HepG2 (cell line): ENCODE measurements around the gene HYAL1.

ENCODE experiments used
- EZH2 ChIP-seq: conservative IDR thresholded peaks from 2 replicates; pipeline ENCODE4 v1.6.1; 2012; ENCODE audit warnings: mild to moderate bottlenecking, low read depth, low read length, moderate library complexity
- MXD4 ChIP-seq: IDR thresholded peaks from 2 replicates; pipeline ENCODE4 v1.6.1; 2016; ENCODE audit warnings: mild to moderate bottlenecking, missing biosample characterization, missing genetic modification reagents
- PCBP1 ChIP-seq: fragments of 200-400 bp; formaldehyde crosslinking; IDR thresholded peaks from 2 replicates; pipeline ENCODE4 v1.6.1; 2017; ENCODE audit warnings: mild to moderate bottlenecking, low read depth, low read length, borderline replicate concordance
- RCOR2 ChIP-seq: IDR thresholded peaks from 2 replicates; pipeline ENCODE4 v1.6.1; 2016; ENCODE audit warnings: missing biosample characterization, missing genetic modification reagents
- SP2 ChIP-seq: sonication (generic); formaldehyde crosslinking; IDR thresholded peaks from 2 replicates; pipeline ENCODE4 v1.5.1; 2020; ENCODE audit warnings: mild to moderate bottlenecking, missing genetic modification reagents
- ZBTB26 ChIP-seq: IDR thresholded peaks from 2 replicates; pipeline ENCODE4 v1.6.1; 2016; ENCODE audit warnings: missing compliant biosample characterization, missing genetic modification reagents, borderline replicate concordance
- ZNF292 ChIP-seq: sonication (generic); formaldehyde crosslinking; IDR thresholded peaks from 2 replicates; pipeline ENCODE4 v1.8.1; 2022; ENCODE audit warnings: mild to moderate bottlenecking, low read depth, missing genetic modification reagents, borderline replicate concordance
- ZNF660 ChIP-seq: sonication (generic); formaldehyde crosslinking; IDR thresholded peaks from 2 replicates; pipeline ENCODE4 v1.5.1; 2020; ENCODE audit warnings: mild to moderate bottlenecking, low read depth, missing genetic modification reagents, borderline replicate concordance
- ZNF672 ChIP-seq: sonication (generic); formaldehyde crosslinking; IDR thresholded peaks from 2 replicates; pipeline ENCODE4 v1.8.1; 2022; ENCODE audit warnings: missing genetic modification reagents
- TF ChIP-seq, protein P1 (sequence below): sonication (generic); formaldehyde crosslinking; IDR thresholded peaks from 2 replicates; pipeline ENCODE4 v1.4.0; 2020; ENCODE audit warnings: missing genetic modification reagents, borderline replicate concordance
- TF ChIP-seq, protein P2 (sequence below): sonication (generic); formaldehyde crosslinking; IDR thresholded peaks from 2 replicates; pipeline ENCODE4 v1.4.0; 2020; ENCODE audit warnings: missing genetic modification reagents

DNA sequence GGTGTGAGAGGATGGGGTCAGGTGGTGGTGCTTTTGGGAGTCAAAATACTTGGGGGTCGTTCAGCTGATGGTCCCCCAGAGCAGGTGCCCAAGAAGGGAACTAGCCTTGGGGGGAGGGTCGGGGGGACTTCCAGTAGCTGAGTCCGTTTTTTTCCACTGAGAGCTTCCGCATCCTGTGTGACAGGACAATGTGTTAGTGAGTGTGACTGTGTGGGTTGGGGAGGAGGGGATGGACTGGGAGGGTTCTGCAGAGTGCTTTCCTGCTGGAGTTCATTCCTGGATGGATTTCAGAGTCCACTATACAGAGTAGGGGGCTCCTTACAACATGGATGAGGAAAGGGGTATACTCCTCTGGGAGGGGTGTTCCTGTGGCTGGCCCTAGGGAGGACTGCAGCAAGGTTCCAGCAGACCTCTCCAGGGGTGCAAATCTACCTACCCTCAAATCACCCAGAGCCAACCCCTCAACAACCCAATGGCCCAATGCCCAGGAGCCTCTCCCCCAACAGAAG lies 19.8 kb upstream of the HYAL1 start:
- TF ChIP-seq MXD4 (no peak), RCOR2 (CRISPR knock-in tag) (no peak), PCBP1 (no peak), ZBTB26 (CRISPR knock-in tag) (no peak), ZNF292 (CRISPR knock-in tag) (no peak), ZNF672 (CRISPR knock-in tag) (no peak), SP2 (CRISPR knock-in tag) (no peak), ZNF660 (no peak), EZH2 (no peak)
- TF ChIP-seq, protein P1, sequence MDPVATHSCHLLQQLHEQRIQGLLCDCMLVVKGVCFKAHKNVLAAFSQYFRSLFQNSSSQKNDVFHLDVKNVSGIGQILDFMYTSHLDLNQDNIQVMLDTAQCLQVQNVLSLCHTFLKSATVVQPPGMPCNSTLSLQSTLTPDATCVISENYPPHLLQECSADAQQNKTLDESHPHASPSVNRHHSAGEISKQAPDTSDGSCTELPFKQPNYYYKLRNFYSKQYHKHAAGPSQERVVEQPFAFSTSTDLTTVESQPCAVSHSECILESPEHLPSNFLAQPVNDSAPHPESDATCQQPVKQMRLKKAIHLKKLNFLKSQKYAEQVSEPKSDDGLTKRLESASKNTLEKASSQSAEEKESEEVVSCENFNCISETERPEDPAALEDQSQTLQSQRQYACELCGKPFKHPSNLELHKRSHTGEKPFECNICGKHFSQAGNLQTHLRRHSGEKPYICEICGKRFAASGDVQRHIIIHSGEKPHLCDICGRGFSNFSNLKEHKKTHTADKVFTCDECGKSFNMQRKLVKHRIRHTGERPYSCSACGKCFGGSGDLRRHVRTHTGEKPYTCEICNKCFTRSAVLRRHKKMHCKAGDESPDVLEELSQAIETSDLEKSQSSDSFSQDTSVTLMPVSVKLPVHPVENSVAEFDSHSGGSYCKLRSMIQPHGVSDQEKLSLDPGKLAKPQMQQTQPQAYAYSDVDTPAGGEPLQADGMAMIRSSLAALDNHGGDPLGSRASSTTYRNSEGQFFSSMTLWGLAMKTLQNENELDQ, result no peak
- TF ChIP-seq, protein P2, sequence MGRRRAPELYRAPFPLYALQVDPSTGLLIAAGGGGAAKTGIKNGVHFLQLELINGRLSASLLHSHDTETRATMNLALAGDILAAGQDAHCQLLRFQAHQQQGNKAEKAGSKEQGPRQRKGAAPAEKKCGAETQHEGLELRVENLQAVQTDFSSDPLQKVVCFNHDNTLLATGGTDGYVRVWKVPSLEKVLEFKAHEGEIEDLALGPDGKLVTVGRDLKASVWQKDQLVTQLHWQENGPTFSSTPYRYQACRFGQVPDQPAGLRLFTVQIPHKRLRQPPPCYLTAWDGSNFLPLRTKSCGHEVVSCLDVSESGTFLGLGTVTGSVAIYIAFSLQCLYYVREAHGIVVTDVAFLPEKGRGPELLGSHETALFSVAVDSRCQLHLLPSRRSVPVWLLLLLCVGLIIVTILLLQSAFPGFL (CRISPR knock-in tag), result no peak
